CD4-positive, alpha-beta T cell treated with Interleukin-10 for 1 hour (primary cell): Measurements from ENCODE around the gene CCDC93.
A peak's percentile ranks its signal among the peaks of the same experiment; 100 is the strongest.

Experiments
- DNase-seq: peaks from one replicate; pipeline ENCODE4 v3.0.0-alpha.2; 2020

Gene CCDC93, protein sequence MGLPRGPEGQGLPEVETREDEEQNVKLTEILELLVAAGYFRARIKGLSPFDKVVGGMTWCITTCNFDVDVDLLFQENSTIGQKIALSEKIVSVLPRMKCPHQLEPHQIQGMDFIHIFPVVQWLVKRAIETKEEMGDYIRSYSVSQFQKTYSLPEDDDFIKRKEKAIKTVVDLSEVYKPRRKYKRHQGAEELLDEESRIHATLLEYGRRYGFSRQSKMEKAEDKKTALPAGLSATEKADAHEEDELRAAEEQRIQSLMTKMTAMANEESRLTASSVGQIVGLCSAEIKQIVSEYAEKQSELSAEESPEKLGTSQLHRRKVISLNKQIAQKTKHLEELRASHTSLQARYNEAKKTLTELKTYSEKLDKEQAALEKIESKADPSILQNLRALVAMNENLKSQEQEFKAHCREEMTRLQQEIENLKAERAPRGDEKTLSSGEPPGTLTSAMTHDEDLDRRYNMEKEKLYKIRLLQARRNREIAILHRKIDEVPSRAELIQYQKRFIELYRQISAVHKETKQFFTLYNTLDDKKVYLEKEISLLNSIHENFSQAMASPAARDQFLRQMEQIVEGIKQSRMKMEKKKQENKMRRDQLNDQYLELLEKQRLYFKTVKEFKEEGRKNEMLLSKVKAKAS

DNA sequence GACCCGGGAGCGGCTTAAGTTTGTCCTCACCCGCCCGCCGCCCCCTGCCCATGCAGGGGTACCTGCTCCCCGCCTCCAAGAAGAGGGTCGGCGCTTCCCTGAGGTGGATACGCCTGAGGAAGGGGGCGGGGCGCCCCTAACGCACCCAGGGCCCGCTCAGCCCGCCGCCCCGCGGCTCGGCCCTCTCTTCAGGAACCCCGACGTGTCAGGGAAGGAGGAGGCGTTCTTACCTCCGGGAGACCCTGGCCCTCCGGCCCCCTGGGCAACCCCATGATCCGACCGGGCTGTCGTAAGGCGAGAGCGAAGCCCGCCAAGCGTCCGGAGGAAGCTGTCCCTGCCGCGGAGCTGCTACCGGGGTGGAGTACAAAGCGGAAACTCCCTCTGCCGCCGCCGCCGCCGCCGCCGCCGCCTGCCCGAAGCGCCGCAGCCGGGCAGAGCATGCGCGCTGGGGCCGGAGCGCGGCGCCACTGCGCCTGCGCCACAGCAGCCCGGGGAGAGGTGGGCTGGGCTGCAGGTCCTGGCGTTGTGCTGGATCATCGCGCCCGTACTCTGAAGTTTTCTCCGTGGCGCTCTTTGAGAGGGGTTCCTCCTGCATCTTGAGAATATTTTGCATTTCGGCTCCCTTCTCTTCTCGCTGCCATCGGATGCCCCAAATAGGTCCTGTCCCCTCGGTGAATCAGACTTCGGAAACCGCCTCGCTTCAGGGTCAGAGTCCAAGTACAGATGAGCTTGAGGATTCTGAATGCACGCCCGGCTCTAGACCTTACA is at the start of gene CCDC93:
Gene CCDC93, minus strand, starts transcription at position 347 of the 768 bp plus-strand sequence. Its CDS starts 75 bp downstream, at position 272.
- DNase-seq: peak; percentile 90

DNA sequence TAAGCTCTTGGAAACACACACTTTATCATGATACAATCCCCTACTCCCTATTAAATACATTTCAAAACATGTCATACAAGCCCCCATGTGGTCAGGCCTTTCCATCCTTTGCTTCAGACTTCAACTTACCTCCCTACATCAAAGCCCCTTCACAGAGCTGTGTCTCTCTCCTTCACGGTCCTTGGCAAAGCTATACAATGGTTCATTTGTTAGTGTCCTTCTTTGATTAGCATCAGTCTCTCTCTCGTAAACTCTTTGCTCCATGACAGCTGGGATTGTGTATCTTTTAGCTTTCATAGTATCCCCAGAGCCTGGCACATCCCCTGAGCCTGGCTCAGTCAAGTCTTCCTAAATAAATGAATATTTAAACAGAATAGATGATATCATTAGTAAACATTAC is 48.8 kb upstream of the CCDC93 start:
- DNase-seq: no peak

DNA sequence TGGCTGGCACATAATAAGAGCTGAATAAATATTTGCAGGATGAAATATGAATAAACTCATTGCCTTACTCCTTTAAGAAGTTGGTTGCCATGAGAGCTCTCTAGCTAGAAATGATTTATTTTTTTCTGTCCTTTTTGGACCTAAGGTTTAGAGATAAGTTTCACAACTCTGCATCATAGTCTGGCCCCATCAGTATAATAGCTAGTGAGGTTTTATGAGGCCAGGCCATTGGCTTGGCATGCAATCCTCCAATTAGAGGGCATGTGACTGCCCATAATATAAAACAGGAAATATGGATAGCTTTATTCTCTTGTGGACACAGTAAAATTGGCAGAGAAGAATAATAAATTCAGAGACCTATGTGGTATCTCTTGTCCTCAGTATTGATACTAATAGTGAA is 48.2 kb upstream of the CCDC93 start:
- no peak for DNase-seq

DNA sequence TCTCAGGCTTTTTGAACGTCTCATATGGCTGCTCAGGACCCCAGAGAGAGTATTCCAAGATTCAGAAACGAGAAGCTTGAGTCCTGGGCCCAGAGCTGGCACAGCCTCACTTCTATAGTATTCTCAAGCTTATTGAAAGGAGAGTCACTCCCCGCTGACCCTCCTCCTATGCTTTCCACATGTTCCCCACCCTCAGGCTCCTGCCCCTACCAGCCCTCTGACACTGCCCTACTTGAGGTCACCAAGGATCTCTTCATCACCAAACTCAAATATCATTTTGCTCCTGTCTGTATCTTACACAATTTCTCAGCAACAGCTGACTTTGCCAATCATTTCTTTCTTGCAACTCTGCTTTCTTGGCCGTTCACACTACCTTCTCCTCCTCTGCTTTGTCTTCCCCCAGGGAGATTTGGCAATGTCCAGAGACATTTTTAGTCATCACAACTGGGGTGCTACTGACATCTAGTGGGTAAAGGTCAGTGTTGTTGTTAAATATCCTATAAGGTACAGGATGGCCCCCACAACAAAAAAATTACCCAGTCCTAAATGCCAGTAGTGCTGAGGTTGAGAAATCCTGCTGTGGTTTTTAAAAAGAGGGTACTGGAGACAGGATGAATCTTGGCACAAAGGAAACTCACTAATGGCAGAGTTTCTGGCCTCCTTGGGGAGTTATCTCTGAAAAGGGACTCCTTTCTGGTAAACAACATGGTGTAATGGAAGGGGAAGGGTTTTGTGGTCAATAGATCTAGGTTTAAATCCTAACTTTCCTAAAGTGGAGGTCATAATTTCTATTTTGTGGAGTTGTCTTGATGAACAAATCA is 47.5 kb upstream of the CCDC93 start:
- DNase-seq: peak; percentile 7

DNA sequence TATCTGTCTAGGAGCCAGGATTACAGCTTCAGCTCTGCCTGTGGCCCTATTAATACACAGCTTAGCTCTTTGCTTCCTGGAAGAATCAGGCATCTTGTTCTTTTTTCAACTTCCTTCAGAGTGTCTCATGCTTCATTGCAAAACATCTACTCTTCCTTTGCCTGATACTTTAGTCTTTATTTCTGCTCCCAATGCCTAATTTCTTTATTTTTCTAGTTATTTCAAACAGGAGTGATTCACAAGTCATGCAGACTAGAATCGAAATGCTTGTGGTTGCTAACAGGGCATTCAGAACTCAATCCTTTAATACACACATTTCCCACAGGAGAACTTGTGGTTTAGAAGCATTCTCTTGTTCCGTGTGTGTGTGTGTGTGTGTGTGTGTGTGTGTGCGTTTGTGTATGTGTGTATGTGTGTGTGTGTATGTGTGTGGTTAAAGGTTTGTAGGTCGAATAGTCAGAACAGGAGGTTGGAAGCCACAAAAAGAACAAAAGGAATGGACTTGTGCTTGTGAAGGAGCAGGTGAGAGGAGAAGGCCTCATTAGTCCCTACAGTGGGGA is 46.1 kb upstream of the CCDC93 start:
- no peak for DNase-seq

DNA sequence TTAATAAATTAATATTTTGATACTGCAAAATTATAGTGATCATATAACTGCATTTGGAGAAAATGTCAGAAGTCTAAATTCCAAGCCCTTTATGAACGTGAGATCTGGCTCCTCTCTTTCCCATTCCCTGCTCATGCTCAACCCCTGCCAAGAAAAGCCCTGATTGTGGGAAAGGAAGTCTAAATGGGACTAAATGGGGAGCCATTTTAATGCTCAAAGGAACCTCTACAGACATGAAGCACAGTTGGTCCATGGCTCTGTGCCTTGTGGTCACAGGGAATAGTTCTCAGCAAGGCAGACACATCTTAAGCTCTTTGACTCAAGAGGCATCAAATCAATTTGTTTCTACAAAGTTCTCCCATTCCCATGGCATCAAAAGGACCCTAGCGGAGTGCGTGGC is 45.1 kb upstream of the CCDC93 start:
- DNase-seq: no peak

DNA sequence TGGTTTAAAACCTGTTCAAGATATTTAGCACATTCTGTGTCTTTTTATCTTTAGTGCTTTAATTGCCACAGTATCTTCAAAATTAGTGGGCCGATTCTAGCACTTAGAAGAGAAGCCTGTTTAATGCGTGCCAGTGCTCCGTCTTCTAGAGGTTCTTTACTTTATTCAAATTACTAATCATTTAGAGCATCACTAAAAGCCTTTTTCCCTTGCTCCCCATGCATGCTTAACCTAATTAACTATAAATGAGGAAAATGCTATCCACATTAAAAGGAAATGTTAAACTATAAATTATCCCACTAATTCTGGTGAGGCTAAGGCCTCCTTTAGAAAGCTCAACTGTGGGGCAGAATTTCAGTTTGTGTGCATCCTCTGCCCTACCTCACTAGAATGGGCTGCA is 42.9 kb upstream of the CCDC93 start:
- DNase-seq: no peak

DNA sequence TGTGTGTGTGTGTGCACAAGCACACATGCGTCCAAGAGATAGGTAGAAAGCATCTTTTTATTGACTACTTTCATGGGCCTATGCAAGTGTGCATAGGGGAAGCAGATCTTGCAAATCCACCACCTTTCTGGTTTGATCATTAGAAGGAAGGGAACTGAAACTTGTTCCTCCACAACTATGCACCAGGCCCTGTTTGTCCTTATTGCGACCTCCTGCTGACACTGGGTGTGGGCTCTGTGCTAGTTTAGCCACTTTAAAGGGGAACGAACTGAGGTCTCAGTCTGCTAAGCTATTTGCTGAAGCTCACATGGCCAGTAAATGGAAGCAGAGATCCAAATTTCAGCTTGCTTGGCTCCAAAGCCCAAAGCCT is 42.3 kb upstream of the CCDC93 start:
- peak; percentile 6 for DNase-seq

DNA sequence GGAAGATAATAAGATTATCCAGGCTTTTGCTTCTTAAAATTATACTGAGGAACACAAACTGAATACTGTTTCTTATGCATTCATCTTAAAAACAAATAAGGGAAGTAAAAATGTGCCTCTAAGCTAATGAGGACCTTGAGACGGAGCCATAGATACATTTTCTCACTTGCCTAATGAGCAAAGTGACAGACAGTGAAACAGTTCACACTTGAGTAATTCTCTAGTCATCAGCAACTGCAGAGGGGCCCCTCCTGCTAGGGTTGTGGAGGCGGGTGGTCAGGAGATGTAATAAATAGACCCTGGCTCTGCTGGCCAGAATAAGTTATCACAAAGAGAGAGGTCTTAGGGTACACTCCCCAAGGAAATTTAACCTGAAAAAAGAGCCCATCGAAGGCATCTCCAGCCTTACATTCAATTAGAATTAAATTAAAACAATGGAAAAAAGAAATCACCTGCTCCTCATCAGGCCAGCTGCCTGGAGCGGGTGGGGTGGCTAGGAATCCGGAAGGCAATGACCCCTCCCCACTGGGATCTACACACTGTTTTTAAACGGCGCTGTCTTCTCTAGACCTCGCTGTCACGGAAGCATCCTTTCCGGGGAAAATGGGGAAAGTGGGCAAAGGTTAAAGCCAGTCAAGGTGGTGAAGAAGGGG is 41.8 kb upstream of the CCDC93 start:
- no peak for DNase-seq

DNA sequence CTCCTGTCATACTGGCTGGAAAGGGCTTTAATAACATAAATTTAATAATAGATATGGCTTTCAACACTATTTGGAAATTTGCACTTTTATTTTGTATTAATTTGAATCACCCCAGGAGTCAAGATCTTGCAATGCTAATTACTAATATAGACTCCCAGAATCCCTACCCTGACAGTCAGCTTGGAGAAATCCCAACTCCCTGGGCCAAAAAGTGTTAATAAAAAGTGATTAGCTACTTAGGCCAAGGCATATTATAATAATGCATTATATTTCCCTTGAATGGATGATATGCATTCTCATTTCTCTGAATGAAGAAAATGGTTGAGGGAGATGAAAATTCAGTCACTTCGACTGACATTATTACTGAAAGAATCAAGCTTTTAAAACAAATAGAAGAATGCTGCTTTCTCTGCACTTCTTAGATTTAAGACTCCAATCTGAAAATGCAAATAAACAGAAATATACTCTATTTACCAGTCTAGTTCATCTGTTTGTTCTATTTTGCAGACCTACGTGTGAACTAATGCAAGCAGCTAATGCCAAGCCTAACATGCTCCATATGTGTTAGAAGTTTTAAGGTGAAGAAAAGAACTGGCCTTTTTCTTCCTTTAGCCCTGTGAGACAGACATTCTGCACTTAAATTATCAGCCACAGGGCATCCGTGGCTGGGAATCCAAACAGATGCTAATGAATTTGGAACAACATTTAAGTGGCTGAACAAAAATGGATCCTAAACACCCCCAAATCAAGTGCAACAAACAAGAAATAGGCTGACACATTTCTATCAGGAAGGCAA is 40.5 kb upstream of the CCDC93 start:
- DNase-seq: no peak

DNA sequence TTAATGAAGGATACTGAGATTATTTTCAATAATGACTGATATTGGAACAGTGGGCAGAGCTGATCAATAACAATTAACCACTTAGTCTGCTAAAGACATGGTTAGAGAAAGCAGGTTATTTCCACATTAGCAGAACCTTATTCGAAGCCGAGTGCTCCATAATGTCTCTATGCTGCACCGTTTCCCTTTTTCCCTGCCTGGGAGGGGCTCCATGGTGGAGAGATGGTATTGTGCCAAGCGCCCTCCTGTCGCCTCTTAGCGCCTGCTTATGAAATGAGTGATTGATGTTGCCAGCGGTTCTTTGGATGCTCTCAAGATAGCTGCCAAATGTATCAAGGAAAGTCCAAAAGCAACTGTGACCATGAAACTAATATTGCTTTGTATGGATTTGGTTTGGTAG is 39.8 kb upstream of the CCDC93 start:
- DNase-seq: no peak

DNA sequence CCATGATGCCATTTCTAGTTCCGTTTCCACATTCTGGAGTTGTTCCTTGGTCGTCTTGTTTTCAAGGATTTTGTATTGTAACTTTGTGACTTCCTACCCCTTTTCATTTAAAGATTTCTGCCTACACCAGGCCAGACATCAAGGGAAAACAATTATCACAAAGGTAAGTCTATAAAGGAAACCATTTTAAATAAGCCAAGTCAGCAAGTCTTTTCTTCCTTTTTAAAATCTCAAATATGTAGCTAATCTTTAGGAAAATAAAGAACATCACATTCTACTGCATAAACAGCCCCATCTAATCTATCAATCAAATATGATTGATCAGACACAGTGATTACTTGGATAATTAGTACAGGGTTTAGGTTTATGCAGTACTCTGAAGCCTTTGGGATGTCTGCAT is 38.6 kb upstream of the CCDC93 start:
- no peak for DNase-seq

DNA sequence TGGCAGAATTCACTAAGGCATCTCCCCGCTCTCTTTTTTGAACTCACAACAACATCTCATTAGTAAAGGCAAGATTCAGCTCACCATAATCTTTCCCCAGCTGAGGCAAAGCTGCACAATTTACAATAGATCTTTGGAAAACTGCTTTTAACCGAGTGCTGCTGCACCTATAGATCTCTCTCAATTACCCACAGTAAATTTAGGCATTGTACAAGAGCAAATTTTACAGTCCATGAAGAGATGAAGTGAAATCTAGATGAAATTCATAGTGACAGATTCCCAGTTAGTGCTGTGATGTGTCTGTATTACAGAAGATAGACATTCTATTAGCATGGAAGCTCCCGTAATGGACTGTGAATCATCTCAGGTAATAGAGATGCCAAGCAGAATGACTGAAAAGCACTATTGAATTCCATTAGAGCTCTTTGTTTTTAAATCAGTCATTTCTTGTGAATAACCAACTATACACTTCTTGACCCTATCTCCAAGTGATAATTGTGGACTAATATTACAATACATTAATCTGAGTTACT is 38.0 kb upstream of the CCDC93 start:
- no peak for DNase-seq

DNA sequence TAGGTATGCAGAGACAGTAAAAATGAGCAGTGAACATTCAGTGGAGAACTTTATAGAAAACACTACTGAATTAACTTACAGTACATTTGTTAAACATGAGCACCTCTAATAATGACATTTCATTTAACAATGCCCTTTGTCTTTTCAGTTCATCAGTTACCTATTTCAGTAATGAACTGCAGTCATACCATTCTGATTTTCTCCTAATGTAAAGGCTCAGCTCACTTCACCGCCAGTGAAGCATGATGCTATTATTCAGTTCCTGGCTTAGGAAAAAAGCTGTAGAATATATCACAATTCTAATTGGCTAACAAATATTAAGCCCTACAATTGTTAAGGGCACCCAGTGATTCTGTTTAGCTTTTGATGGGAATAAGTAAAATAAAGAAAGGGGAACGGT is 37.1 kb upstream of the CCDC93 start:
- no peak for DNase-seq

DNA sequence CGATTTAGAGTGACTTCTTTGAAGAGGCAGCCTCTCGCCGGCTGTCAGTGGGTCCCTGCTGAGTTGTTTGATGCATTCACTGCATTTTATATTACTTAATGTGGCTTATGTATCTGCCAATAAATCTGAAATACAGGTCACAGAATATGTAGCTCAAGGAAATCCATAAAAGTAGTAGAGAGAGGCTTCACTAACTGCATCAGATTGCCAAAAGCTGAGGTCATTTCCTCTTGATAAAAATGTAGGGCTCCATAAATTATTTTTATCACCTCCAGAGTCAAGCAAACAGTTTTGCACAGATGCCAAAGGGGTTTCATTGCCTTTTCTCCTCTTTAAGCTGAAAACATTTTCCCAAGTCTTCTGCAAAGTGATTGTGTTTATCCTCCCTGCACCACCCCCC is 36.5 kb upstream of the CCDC93 start:
- no peak for DNase-seq

DNA sequence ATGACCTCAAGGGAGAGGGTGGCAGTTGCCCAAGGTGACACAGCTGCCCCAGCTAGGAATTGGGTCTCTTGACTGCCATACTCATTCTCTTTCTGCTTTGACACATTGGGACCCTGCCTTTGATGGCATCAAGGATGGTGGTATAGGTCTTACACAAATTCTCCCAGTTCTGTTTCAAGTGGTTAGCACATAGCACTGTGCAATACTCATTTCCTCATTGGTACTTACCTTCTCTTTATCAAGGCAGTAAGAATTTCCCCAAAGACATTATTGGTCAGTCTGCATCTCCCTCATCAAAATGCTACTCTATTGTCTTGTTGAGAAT is 35.9 kb upstream of the CCDC93 start:
- DNase-seq: no peak

DNA sequence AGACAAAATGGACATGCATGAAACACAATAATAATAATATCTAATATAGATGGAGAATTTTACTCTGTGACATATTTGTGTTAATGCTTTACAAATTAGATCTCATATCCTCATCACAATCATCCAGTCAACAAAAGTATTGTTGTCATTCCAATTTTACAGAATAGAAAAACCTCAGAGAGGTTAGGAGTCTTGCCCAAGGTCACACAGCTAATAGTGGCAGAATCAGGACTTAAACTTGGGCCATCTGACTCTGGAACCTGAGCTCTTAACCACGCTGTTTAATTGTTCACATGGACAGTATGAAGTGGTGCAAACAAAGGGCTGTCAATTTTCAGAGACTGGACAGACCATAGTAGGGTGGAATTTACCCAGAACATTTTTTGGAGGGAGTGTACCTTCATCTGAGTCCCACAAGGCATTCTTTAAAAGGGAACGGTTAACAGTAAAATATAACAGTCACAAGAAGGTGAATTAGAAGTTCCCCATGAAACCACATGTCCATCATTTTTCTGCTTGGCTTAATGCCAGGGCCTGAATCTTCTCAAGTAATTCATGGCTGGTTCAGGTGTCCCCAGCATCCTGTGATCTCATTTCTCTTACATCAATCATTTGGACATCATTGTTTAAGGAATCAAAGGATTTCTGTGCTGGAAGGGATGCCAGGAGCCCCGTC is 35.4 kb upstream of the CCDC93 start:
- DNase-seq: no peak

DNA sequence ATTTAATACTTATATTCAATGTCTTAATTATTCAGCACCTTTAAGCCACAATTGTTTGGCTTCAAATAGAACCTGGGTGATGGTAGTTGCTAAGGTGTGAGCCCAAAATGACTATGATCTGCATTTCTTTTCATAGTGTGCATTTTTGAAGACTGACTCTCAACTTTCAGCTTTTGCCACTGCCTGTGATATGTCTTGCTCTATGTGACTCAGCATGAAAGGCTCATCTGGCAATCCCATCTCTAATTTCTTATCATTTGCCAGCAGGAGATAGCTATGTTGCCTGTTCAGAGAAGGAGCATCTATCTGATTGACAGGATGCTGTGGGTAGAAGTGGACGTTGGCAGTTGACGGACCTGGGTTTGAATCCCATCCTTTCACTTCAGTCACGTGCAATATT is 34.5 kb upstream of the CCDC93 start:
- no peak for DNase-seq

DNA sequence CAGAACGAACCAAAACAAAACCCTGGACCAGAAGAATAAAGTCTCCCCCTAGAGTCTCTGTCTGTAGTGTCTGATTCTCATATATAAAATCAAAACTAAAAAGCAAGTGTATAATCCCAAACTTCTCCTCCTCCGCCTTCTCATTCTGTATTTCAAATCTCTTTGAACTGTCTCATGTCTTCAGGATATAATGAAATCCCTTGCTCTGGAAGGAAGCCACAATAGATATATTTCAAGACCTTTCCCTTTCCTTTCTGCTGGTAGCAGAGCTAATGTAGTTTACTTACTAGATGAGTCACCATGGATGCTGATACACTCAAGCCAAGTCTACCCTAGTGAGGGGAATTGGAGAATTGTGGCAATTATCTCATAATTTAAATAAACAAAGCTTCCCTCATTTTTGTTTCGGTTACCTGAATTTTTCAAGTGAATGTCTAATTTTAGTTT is 33.5 kb upstream of the CCDC93 start:
- no peak for DNase-seq

DNA sequence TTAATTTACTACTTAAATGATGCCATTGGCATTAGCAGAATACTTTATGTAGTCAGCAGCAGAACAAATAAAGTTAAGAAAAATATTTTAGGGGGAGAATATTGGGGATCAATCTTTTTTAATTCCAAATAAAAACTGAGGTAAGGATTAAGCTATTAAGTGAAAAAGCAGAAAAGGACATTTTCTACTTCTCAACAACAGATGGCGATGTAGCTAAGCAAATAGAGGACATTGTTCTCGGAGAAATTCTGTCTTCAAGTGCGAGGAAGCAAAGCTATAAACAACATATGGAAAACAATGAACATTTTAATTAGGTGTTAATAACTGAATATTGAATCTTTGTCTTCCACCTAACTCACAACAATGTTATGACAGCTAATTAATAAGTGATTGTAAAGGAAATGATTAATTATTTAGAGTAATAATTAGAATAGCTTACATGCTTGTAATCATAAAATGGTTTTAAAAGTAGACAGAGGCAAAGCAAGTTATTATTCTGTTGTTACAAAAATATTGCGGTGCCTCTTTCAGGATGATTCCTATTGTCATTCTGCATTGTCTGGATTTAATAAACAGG is 32.9 kb upstream of the CCDC93 start:
- peak; percentile 38 for DNase-seq
